22Rv1 (cell line): ENCODE data around the gene DENND1A.

ENCODE experiments used
- ZFX ChIP-seq: fragments of 450-650 bp; IDR thresholded peaks from 2 replicates; pipeline ENCODE4 v1.6.1; 2017; ENCODE audit warnings: antibody characterized with exemption, borderline replicate concordance
- TF ChIP-seq, protein P1 (sequence below): fragments of 450-650 bp; IDR thresholded peaks from 2 replicates; pipeline ENCODE4 v1.5.1; 2017; ENCODE audit warnings: mild to moderate bottlenecking

- TF ChIP-seq, protein P1, sequence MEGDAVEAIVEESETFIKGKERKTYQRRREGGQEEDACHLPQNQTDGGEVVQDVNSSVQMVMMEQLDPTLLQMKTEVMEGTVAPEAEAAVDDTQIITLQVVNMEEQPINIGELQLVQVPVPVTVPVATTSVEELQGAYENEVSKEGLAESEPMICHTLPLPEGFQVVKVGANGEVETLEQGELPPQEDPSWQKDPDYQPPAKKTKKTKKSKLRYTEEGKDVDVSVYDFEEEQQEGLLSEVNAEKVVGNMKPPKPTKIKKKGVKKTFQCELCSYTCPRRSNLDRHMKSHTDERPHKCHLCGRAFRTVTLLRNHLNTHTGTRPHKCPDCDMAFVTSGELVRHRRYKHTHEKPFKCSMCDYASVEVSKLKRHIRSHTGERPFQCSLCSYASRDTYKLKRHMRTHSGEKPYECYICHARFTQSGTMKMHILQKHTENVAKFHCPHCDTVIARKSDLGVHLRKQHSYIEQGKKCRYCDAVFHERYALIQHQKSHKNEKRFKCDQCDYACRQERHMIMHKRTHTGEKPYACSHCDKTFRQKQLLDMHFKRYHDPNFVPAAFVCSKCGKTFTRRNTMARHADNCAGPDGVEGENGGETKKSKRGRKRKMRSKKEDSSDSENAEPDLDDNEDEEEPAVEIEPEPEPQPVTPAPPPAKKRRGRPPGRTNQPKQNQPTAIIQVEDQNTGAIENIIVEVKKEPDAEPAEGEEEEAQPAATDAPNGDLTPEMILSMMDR: no peak
- no peak for TF ChIP-seq ZFX
These were observed 505.8 kb downstream of the DENND1A start for GRCh38 chr9:123424131-123424530.
